Measurements from ENCODE around the gene RBM20.

RBM20 gene

GRCh38 chr10:110824152-110824441 lies 180.0 kb downstream of the RBM20 start:
- Mint-ChIP-seq H3K4me3 (no peak overlapping the region), H3K4me1 (peaks cover 11% of the 10 kb centered on the region), H3K27me3 (no peaks in the 10 kb centered on the region), H3K9me3 (no peaks in the 10 kb centered on the region), H3K36me3 (no peaks in the 10 kb centered on the region), H3K27ac (no peak overlapping the region)
- ATAC-seq (ENCODE audit: low read depth) (no peak), DNase-seq (ENCODE audit: low spot score in 2 of 2) (no peak)

DNA sequence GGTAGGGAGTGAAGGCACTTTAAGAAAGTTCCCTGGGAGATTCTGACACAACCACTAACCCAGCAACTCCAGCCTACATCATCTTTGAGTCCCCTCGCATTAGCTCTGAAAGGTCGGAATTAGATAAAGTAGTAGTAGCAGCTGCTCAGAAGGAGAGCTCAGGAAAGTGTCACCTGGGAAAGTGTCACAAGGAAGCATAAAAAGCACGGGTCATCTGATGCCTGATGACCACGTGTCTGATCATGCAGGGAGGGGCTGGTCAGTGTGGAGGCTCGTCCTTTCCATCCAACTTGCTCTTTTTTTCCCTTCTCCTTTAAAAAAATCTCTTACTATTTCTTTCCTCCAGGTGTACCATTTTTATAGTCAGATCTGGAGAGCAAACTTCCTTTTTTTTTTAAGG lies 180.5 kb downstream of the RBM20 start:
- ATAC-seq (ENCODE audit: low read depth) (no peak), DNase-seq (ENCODE audit: low spot score in 2 of 2) (no peak)
- Mint-ChIP-seq H3K4me1 (peaks cover 11% of the 10 kb centered on the region), H3K27me3 (no peaks in the 10 kb centered on the region), H3K27ac (no peak overlapping the region), H3K4me3 (no peak overlapping the region), H3K36me3 (no peaks in the 10 kb centered on the region), H3K9me3 (no peaks in the 10 kb centered on the region)

GRCh38 chr10:110825508-110825907 lies 181.4 kb downstream of the RBM20 start:
- H3K27me3 Mint-ChIP-seq: no peaks in the 10 kb centered on the region
- H3K36me3 Mint-ChIP-seq: no peaks in the 10 kb centered on the region
- peaks cover 18% of the 10 kb centered on the region for H3K4me1 Mint-ChIP-seq
- H3K9me3 Mint-ChIP-seq: no peaks in the 10 kb centered on the region
- H3K27ac Mint-ChIP-seq: no peak overlapping the region
- DNase-seq (ENCODE audit: low spot score in 2 of 2) (no peak), ATAC-seq (ENCODE audit: low read depth) (no peak)
- no peak overlapping the region for H3K4me3 Mint-ChIP-seq

- peaks cover 20% of the 10 kb centered on the region for H3K4me1 Mint-ChIP-seq
These were observed 183.3 kb downstream of the RBM20 start for GRCh38 chr10:110827410-110827809.

GRCh38 chr10:110827875-110828274 lies 183.7 kb downstream of the RBM20 start:
- no peaks in the 10 kb centered on the region for H3K36me3 Mint-ChIP-seq
- H3K27me3 Mint-ChIP-seq: no peaks in the 10 kb centered on the region
- DNase-seq (ENCODE audit: low spot score in 2 of 2) (no peak), ATAC-seq (ENCODE audit: low read depth) (no peak)
- no peak overlapping the region for H3K4me3 Mint-ChIP-seq
- no peak overlapping the region for H3K27ac Mint-ChIP-seq
- peaks cover 20% of the 10 kb centered on the region for H3K4me1 Mint-ChIP-seq
- H3K9me3 Mint-ChIP-seq: no peaks in the 10 kb centered on the region

More at GRCh38 chr10:110827410-110827809, 183.3 kb downstream of the RBM20 start:
- DNase-seq (ENCODE audit: low spot score in 2 of 2) (no peak), ATAC-seq (ENCODE audit: low read depth) (no peak)
- H3K4me3 Mint-ChIP-seq: no peak overlapping the region
- H3K9me3 Mint-ChIP-seq: no peaks in the 10 kb centered on the region
- H3K36me3 Mint-ChIP-seq: no peaks in the 10 kb centered on the region
- no peak overlapping the region for H3K27ac Mint-ChIP-seq
- H3K27me3 Mint-ChIP-seq: no peaks in the 10 kb centered on the region

DNA sequence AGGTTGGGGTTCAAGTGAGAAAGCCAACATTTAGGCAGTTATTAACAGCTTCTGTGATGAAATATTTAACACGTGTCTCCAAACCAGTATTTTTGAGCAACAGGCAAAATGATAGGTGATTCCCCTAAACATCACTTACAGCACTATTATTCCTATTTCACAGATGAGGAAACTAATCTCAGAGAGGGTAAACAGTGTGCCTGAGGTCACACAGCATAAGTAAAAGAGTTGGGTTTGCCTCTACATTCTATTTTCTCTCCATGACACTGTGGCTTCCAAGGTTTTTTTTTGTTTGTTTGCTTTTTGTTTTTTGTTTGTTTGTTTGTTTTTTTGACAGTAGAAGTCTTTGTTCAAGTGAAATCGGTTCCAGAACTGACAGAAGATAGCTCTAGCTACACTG lies 184.4 kb downstream of the RBM20 start:
- no peaks in the 10 kb centered on the region for H3K27me3 Mint-ChIP-seq
- no peak overlapping the region for H3K27ac Mint-ChIP-seq
- H3K36me3 Mint-ChIP-seq: no peaks in the 10 kb centered on the region
- no peaks in the 10 kb centered on the region for H3K9me3 Mint-ChIP-seq
- no peak for DNase-seq (ENCODE audit: low spot score in 2 of 2)
- H3K4me1 Mint-ChIP-seq: peaks cover 20% of the 10 kb centered on the region
- ATAC-seq (ENCODE audit: low read depth): no peak
- no peak overlapping the region for H3K4me3 Mint-ChIP-seq

GRCh38 chr10:110829721-110830410 lies 185.7 kb downstream of the RBM20 start:
- Mint-ChIP-seq H3K36me3 (no peaks in the 10 kb centered on the region), H3K4me3 (no peak overlapping the region), H3K27me3 (no peaks in the 10 kb centered on the region), H3K27ac (peak overlapping the region; percentile 24), H3K4me1 (peaks cover 17% of the 10 kb centered on the region), H3K9me3 (no peaks in the 10 kb centered on the region)
- DNase-seq (ENCODE audit: low spot score in 2 of 2) (no peak), ATAC-seq (ENCODE audit: low read depth) (peak; percentile 78)

DNA sequence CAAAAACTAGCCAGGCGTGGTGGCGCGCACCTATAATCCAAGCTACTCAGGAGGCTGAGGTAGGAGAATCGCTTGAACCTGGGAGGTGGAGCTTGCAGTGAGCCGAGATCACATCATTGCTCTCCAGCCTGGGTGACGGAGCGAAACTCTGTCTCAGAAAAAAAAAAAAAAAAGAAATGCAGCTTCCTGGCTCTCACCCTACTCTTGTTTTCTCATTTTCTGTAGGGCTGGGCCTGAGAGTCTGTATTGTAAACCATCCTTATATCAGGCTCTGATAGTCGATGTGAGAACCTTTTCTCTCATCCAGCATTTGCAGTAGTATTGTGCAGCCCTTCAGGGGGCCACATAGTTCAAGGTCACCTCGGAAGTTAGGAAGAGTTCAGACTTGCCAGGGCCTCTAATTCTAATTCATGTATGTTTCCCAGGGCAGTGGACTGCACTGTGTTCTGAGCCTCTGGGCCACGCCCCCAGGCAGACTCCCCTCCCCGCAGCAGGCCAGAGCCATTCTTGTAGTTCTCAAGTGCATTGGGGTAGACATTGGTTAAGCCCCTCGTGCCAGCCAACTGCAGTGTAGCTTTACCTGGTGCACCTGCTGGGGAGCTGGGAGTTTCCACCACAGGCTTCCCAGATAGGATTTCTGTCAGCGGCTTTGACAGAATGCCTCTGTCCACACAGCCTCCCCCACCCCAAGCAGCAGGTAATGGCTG lies 189.3 kb downstream of the RBM20 start:
- ATAC-seq (ENCODE audit: low read depth): no peak

GRCh38 chr10:110833941-110834628 lies 189.9 kb downstream of the RBM20 start:
- H3K27ac Mint-ChIP-seq: no peak overlapping the region
- no peak overlapping the region for H3K4me3 Mint-ChIP-seq

More for the DNA sequence above, 189.3 kb downstream of the RBM20 start:
- Mint-ChIP-seq H3K4me3 (no peak overlapping the region), H3K4me1 (peaks cover 23% of the 10 kb centered on the region), H3K27me3 (no peaks in the 10 kb centered on the region), H3K36me3 (no peaks in the 10 kb centered on the region), H3K9me3 (no peaks in the 10 kb centered on the region), H3K27ac (no peak overlapping the region)
- no peak for DNase-seq (ENCODE audit: low spot score in 2 of 2)

GRCh38 chr10:110834629-110835301 lies 190.6 kb downstream of the RBM20 start:
- no peaks in the 10 kb centered on the region for H3K9me3 Mint-ChIP-seq
- ATAC-seq (ENCODE audit: low read depth): no peak
- H3K4me3 Mint-ChIP-seq: no peak overlapping the region
- no peaks in the 10 kb centered on the region for H3K36me3 Mint-ChIP-seq
- H3K27me3 Mint-ChIP-seq: no peaks in the 10 kb centered on the region
- H3K27ac Mint-ChIP-seq: no peak overlapping the region
- H3K4me1 Mint-ChIP-seq: peaks cover 22% of the 10 kb centered on the region
- DNase-seq (ENCODE audit: low spot score in 2 of 2): no peak

More at GRCh38 chr10:110833941-110834628, 189.9 kb downstream of the RBM20 start:
- DNase-seq (ENCODE audit: low spot score in 2 of 2) (no peak), ATAC-seq (ENCODE audit: low read depth) (no peak)
- Mint-ChIP-seq H3K36me3 (no peaks in the 10 kb centered on the region), H3K27me3 (no peaks in the 10 kb centered on the region), H3K9me3 (no peaks in the 10 kb centered on the region), H3K4me1 (peaks cover 23% of the 10 kb centered on the region)

DNA sequence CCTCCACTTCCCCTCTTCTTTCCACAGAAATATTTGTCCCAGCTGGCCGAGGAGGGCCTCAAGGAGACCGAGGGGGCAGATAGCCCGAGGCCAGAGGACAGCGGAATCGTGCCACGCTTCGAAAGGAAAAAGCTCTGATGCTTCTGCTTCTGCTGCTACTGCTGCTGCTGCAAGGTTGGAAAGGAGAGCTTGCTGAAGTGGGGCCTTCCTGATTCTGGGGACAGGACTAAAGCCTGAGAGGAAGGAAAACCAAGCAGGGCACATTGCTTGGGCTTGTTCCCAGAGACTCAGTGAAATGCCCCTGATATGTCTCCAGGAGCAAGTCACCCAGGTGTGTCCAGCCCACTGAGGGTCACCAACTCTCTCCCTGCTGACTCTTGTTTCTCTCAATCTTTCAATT lies 191.7 kb downstream of the RBM20 start:
- Mint-ChIP-seq H3K9me3 (no peaks in the 10 kb centered on the region), H3K4me1 (peaks cover 17% of the 10 kb centered on the region), H3K27me3 (no peaks in the 10 kb centered on the region), H3K36me3 (no peaks in the 10 kb centered on the region), H3K27ac (no peak overlapping the region), H3K4me3 (no peak overlapping the region)
- DNase-seq (ENCODE audit: low spot score in 2 of 2) (no peak), ATAC-seq (ENCODE audit: low read depth) (no peak)

- no peak for DNase-seq (ENCODE audit: low spot score in 2 of 2)
- Mint-ChIP-seq H3K27ac (peak overlapping the region; percentile 43), H3K4me3 (no peak overlapping the region)
These were observed 192.6 kb downstream of the RBM20 start for GRCh38 chr10:110836706-110837105.

GRCh38 chr10:110837418-110838171 lies 193.5 kb downstream of the RBM20 start:
- Mint-ChIP-seq H3K27me3 (no peaks in the 10 kb centered on the region), H3K27ac (peak overlapping the region; percentile 43), H3K36me3 (no peaks in the 10 kb centered on the region), H3K4me1 (peaks cover 27% of the 10 kb centered on the region), H3K4me3 (no peak overlapping the region), H3K9me3 (no peaks in the 10 kb centered on the region)
- ATAC-seq (ENCODE audit: low read depth): no peak
- DNase-seq (ENCODE audit: low spot score in 2 of 2): no peak

More at GRCh38 chr10:110836706-110837105, 192.6 kb downstream of the RBM20 start:
- no peaks in the 10 kb centered on the region for H3K36me3 Mint-ChIP-seq
- H3K9me3 Mint-ChIP-seq: no peaks in the 10 kb centered on the region
- ATAC-seq (ENCODE audit: low read depth): no peak
- H3K4me1 Mint-ChIP-seq: peaks cover 19% of the 10 kb centered on the region
- H3K27me3 Mint-ChIP-seq: no peaks in the 10 kb centered on the region
